Fibroblast of lung (primary cell): ENCODE results near the gene ELOVL5. TPM values are rescaled to one million over a fixed set of nuclear protein-coding genes. Genes with fewer than 3 reads are reported as not detected.
A peak's percentile ranks its signal among the peaks of the same experiment; 100 is the strongest.

Experiments used
- DNase-seq, 2 donors: peaks; one replicate each; pipeline versions ENCODE4 v3.0.0 to v3.0.0-alpha.2; 2010; ENCODE audit warnings: low read depth in 2 of 2
- H2AFZ ChIP-seq: 2 replicates; pipeline ENCODE4 v1.5.1; 2012; ENCODE audit warnings: low read length, control low read depth, inconsistent platforms
- H3K27ac ChIP-seq: 2 replicates; pipeline ENCODE4 v1.5.1; 2011; ENCODE audit warnings: low read length, control low read depth; ENCODE audit not compliant: insufficient read depth
- H3K27me3 ChIP-seq: 2 replicates; pipeline ENCODE4 v1.5.1; 2011; ENCODE audit warnings: mild to moderate bottlenecking, low read length; ENCODE audit not compliant: control insufficient read depth, insufficient read depth
- H3K36me3 ChIP-seq: 2 replicates; pipeline ENCODE4 v1.5.1; 2011; ENCODE audit warnings: low read length; ENCODE audit not compliant: control insufficient read depth, insufficient read depth
- H3K4me1 ChIP-seq: 2 replicates; pipeline ENCODE4 v1.5.1; 2011; ENCODE audit warnings: low read length; ENCODE audit not compliant: control insufficient read depth, insufficient read depth; ENCODE audit errors: extremely low read depth
- H3K4me2 ChIP-seq: 2 replicates; pipeline ENCODE4 v1.5.1; 2011; ENCODE audit warnings: low read length, control low read depth; ENCODE audit not compliant: insufficient read depth; ENCODE audit errors: extremely low read depth
- H3K4me3 ChIP-seq, 4 experiments: fragments of 200-600 bp in 1 of 4; sonication (generic) in 1 of 4; replicated peaks in 1 of 4; 2 replicates each; pipeline ENCODE4 v1.5.1; 2011 to 2016; ENCODE audit warnings: low read length in 4 of 4, low read depth in 3 of 4, mild to moderate bottlenecking in 3 of 4, control low read depth in 2 of 4, inconsistent platforms in 1 of 4, mixed read lengths in 1 of 4; ENCODE audit not compliant: insufficient read depth in 1 of 4; ENCODE audit errors: control extremely low read depth in 1 of 4
- H3K79me2 ChIP-seq: 2 replicates; pipeline ENCODE4 v1.5.1; 2012; ENCODE audit warnings: mild to moderate bottlenecking, low read length, inconsistent platforms; ENCODE audit not compliant: control insufficient read depth, insufficient read depth
- H3K9ac ChIP-seq: 2 replicates; pipeline ENCODE4 v1.5.1; 2011; ENCODE audit warnings: mild to moderate bottlenecking, low read length, control low read depth; ENCODE audit not compliant: insufficient read depth
- H3K9me3 ChIP-seq: 2 replicates; pipeline ENCODE4 v1.5.1; 2012; ENCODE audit warnings: low read depth, low read length; ENCODE audit not compliant: control insufficient read depth, insufficient read depth
- H4K20me1 ChIP-seq: 2 replicates; pipeline ENCODE4 v1.5.1; 2011; ENCODE audit warnings: low read length; ENCODE audit not compliant: control insufficient read depth, insufficient read depth; ENCODE audit errors: extremely low read depth
- EZH2 ChIP-seq: IDR thresholded peaks from 2 replicates; pipeline ENCODE4 v1.5.1; 2012; ENCODE audit warnings: low read length, control low read depth, mild to moderate bottlenecking; ENCODE audit errors: missing control alignments
- polyA plus RNA-seq, 2 donors: library from polyadenylated mRNA; depleted of rRNA in 1 of 2; stranded (reverse) in 1 of 2; unstranded in 1 of 2; fragments of >200 nt; gene quantifications; 2 replicates each; pipeline ENCODE4 v1.2.1, GENCODE V29; 2011 to 2012; ENCODE audit warnings: missing spikeins in 1 of 2
- total RNA-seq: library from RNA; depleted of rRNA; stranded (reverse); fragments of >200 nt; gene quantifications from 2 replicates; pipeline ENCODE4 v1.2.1, GENCODE V29; 2014
- TF ChIP-seq, protein P1 (sequence below), 2 donors: IDR thresholded peaks in 1 of 2; conservative IDR thresholded peaks in 1 of 2; 1 replicate in 1 of 2; 2 replicates in 1 of 2; pipeline ENCODE4 v1.5.1; 2011 to 2012; ENCODE audit warnings: low read length in 2 of 2, control low read depth in 1 of 2, inconsistent platforms in 1 of 2, low read depth in 1 of 2, mild to moderate bottlenecking in 1 of 2

The ELOVL5 gene
- total and polyA plus RNA-seq, 2 donors (not counting 1 experiment from before 2014, with no cell fraction given): 67.7 to 96.7 TPM

DNA sequence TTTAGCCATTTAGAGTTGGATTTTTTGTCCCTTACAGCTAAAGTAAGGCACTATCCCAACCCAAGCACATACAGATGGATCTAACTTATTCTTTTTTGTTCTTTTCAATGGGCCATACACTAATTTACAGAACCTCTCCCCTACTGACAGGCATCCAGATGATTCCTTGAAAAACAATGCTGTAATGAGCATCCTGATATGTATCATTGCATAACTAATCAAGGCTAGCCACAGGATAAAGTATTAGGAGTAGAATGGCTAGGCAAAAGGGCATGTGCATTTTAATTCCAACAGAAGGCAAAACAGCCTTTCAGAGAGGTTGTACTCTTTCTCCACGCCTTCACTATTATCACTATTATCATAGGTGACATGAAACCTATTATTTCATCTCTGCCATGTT lies 54.1 kb downstream of the ELOVL5 start:
- Histone ChIP-seq H3K27me3 (no peaks in the 10 kb centered on the region), H3K79me2 (peaks cover 15% of the 10 kb centered on the region), H3K9me3 (no peaks in the 10 kb centered on the region), H3K27ac (no peak overlapping the region), H2AFZ (no peak overlapping the region), H3K4me1 (no peaks in the 10 kb centered on the region), H4K20me1 (no peaks in the 10 kb centered on the region), H3K36me3 (peaks cover 2% of the 10 kb centered on the region), H3K4me3 (no peak overlapping the region), H3K9ac (no peak overlapping the region), H3K4me2 (no peak overlapping the region)
- no peak for DNase-seq
- TF ChIP-seq, protein P1, sequence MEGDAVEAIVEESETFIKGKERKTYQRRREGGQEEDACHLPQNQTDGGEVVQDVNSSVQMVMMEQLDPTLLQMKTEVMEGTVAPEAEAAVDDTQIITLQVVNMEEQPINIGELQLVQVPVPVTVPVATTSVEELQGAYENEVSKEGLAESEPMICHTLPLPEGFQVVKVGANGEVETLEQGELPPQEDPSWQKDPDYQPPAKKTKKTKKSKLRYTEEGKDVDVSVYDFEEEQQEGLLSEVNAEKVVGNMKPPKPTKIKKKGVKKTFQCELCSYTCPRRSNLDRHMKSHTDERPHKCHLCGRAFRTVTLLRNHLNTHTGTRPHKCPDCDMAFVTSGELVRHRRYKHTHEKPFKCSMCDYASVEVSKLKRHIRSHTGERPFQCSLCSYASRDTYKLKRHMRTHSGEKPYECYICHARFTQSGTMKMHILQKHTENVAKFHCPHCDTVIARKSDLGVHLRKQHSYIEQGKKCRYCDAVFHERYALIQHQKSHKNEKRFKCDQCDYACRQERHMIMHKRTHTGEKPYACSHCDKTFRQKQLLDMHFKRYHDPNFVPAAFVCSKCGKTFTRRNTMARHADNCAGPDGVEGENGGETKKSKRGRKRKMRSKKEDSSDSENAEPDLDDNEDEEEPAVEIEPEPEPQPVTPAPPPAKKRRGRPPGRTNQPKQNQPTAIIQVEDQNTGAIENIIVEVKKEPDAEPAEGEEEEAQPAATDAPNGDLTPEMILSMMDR (conservative IDR thresholded peaks at IDR 0.05 in 1 of 2, IDR thresholded peaks at IDR 0.05 in 1 of 2; ENCODE audit: low read depth in 1 of 2, low read length in 2 of 2): no peak
- no peak for TF ChIP-seq EZH2

DNA sequence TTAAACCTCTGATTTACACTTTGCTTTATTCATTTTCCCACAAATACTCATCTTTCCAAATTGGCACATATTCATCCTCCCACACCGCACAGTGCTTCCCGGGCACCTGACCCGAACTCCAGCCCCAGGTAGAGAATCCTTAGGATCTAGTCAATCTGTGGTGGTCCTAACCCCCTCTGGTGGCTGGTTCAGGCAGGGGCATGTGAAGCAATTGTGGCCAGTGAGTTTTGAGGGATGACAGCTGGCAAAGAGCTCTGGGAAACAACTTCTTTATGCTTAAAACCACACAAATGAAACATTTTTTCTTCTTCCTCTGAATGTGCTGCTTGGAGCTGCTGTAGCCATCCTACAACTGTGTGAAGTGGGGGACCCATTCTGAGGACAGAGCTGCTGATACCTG lies 54.7 kb downstream of the ELOVL5 start:
- no peaks in the 10 kb centered on the region for H3K9me3 ChIP-seq
- peaks cover 15% of the 10 kb centered on the region for H3K79me2 ChIP-seq
- no peak overlapping the region for H2AFZ ChIP-seq
- no peaks in the 10 kb centered on the region for H3K4me1 ChIP-seq
- peaks cover 2% of the 10 kb centered on the region for H3K36me3 ChIP-seq
- peak in 1 of 2 donors; percentile 46 for DNase-seq
- no peak overlapping the region for H3K9ac ChIP-seq
- H3K27me3 ChIP-seq: no peaks in the 10 kb centered on the region
- TF ChIP-seq, protein P1 (conservative IDR thresholded peaks at IDR 0.05 in 1 of 2, IDR thresholded peaks at IDR 0.05 in 1 of 2; ENCODE audit: low read depth in 1 of 2, low read length in 2 of 2): peak; percentile 56 to 66
- no peak for TF ChIP-seq EZH2
- no peak overlapping the region for H3K27ac ChIP-seq
- no peak overlapping the region for H3K4me2 ChIP-seq
- H3K4me3 ChIP-seq: no peak overlapping the region
- H4K20me1 ChIP-seq: no peaks in the 10 kb centered on the region

DNA sequence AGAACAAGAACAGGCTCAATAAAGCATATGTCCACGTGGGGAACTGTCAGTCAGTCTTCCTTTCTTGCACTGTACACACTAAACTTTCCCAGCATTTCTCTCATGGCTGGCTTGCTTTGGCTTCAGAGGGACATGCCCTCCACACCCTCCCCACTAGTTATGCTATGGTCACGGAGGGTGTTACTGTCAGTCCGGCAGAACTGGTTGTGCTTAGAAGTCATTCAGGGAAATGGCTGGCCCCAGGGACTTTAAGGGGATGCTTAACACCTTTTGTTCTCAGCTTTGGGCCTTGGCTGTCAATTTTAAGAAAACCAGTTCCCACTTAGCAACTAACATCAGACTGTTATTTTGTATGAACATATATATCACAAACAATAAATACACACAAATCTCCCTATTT lies 55.1 kb downstream of the ELOVL5 start:
- Histone ChIP-seq H2AFZ (no peak overlapping the region), H3K36me3 (peaks cover 2% of the 10 kb centered on the region), H3K4me1 (no peaks in the 10 kb centered on the region), H3K4me2 (no peak overlapping the region), H3K4me3 (no peak overlapping the region), H3K27me3 (no peaks in the 10 kb centered on the region), H3K79me2 (peaks cover 15% of the 10 kb centered on the region), H3K9me3 (no peaks in the 10 kb centered on the region), H3K9ac (no peak overlapping the region), H4K20me1 (no peaks in the 10 kb centered on the region), H3K27ac (no peak overlapping the region)
- no peak for TF ChIP-seq EZH2
- TF ChIP-seq, protein P1 (conservative IDR thresholded peaks at IDR 0.05 in 1 of 2, IDR thresholded peaks at IDR 0.05 in 1 of 2; ENCODE audit: low read depth in 1 of 2, low read length in 2 of 2): no peak
- DNase-seq: no peak
